Ishikawa (cell line): ENCODE data around the gene TMEM92.

Experiments
- CEBPB ChIP-seq: IDR thresholded peaks from 2 replicates; pipeline ENCODE4 v1.6.1; 2012
- CREB1 ChIP-seq: IDR thresholded peaks from 2 replicates; pipeline ENCODE4 v1.6.1; 2012; ENCODE audit warnings: low read depth
- EGR1 ChIP-seq: IDR thresholded peaks from 2 replicates; pipeline ENCODE4 v1.6.1; 2012
- EP300 ChIP-seq: IDR thresholded peaks from 2 replicates; pipeline ENCODE4 v1.6.1; 2012; ENCODE audit warnings: borderline replicate concordance
- FOXM1 ChIP-seq: IDR thresholded peaks from 2 replicates; pipeline ENCODE4 v1.6.1; 2012; ENCODE audit warnings: low read depth, borderline replicate concordance
- MAX ChIP-seq: IDR thresholded peaks from 2 replicates; pipeline ENCODE4 v1.6.1; 2012
- NFIC ChIP-seq: IDR thresholded peaks from 2 replicates; pipeline ENCODE4 v1.6.1; 2012
- RAD21 ChIP-seq: IDR thresholded peaks from 2 replicates; pipeline ENCODE4 v1.6.1; 2012; ENCODE audit warnings: low read depth
- REST ChIP-seq: IDR thresholded peaks from 2 replicates; pipeline ENCODE4 v1.6.1; 2012; ENCODE audit warnings: low read depth, mild to moderate bottlenecking
- TAF1 ChIP-seq: IDR thresholded peaks from 2 replicates; pipeline ENCODE4 v1.6.1; 2012; ENCODE audit warnings: low read depth, mild to moderate bottlenecking
- TCF12 ChIP-seq: IDR thresholded peaks from 2 replicates; pipeline ENCODE4 v1.6.1; 2012; ENCODE audit warnings: low read depth
- TEAD4 ChIP-seq: IDR thresholded peaks from 2 replicates; pipeline ENCODE4 v1.6.1; 2012
- USF1 ChIP-seq: IDR thresholded peaks from 2 replicates; pipeline ENCODE4 v1.6.1; 2012
- YY1 ChIP-seq: IDR thresholded peaks from 2 replicates; pipeline ENCODE4 v1.6.1; 2012; ENCODE audit warnings: low read depth
- ZBTB7A ChIP-seq: IDR thresholded peaks from 2 replicates; pipeline ENCODE4 v1.6.1; 2012; ENCODE audit warnings: low read depth

TMEM92 gene

GRCh38 chr17:50301891-50302584 lies 27.8 kb downstream of the TMEM92 start:
- no peak for TF ChIP-seq ZBTB7A
- no peak for TF ChIP-seq REST
- TF ChIP-seq TAF1 = no peak
- no peak for TF ChIP-seq CREB1
- TF ChIP-seq USF1 = no peak
- no peak for TF ChIP-seq TEAD4
- TF ChIP-seq NFIC = no peak
- no peak for TF ChIP-seq FOXM1
- TF ChIP-seq EGR1 = no peak
- TF ChIP-seq YY1 = no peak
- TF ChIP-seq MAX = no peak
- no peak for TF ChIP-seq CEBPB
- no peak for TF ChIP-seq EP300
- no peak for TF ChIP-seq TCF12
- no peak for TF ChIP-seq RAD21

- TF ChIP-seq CREB1 (no peak), YY1 (no peak), EGR1 (no peak), MAX (no peak), TAF1 (no peak), NFIC (no peak), TCF12 (no peak), FOXM1 (no peak), USF1 (no peak), CEBPB (no peak)
These were observed 28.8 kb downstream of the TMEM92 start for GRCh38 chr17:50303051-50303450.

GRCh38 chr17:50303596-50303995 lies 29.3 kb downstream of the TMEM92 start:
- TF ChIP-seq EP300 (no peak), NFIC (no peak), YY1 (no peak), TAF1 (no peak), USF1 (no peak), CEBPB (no peak), ZBTB7A (no peak), MAX (no peak), RAD21 (no peak), EGR1 (no peak), REST (no peak), TCF12 (no peak), FOXM1 (no peak), CREB1 (no peak)

- no peak for TF ChIP-seq NFIC
- TF ChIP-seq YY1 = no peak
- no peak for TF ChIP-seq TAF1
- TF ChIP-seq EGR1 = no peak
- no peak for TF ChIP-seq CEBPB
- TF ChIP-seq RAD21 = no peak
- no peak for TF ChIP-seq MAX
- TF ChIP-seq USF1 = no peak
- TF ChIP-seq CREB1 = no peak
- TF ChIP-seq FOXM1 = no peak
- no peak for TF ChIP-seq TEAD4
These were observed 30.6 kb downstream of the TMEM92 start for GRCh38 chr17:50304781-50305404.
